ENCODE results near the gene OOSP4A. TPM values are rescaled to one million over a fixed set of nuclear protein-coding genes. Genes with fewer than 3 reads are reported as not detected.

The OOSP4A gene
- total RNA-seq, 2 donors from 2014 or later = not detected

- peaks cover 10% of the 10 kb centered on the region for H3K27me3 Mint-ChIP-seq
- H3K9me3 Mint-ChIP-seq = no peaks in the 10 kb centered on the region
These were observed 39.9 kb downstream of the OOSP4A start for GRCh38 chr11:60003729-60004128.

DNA sequence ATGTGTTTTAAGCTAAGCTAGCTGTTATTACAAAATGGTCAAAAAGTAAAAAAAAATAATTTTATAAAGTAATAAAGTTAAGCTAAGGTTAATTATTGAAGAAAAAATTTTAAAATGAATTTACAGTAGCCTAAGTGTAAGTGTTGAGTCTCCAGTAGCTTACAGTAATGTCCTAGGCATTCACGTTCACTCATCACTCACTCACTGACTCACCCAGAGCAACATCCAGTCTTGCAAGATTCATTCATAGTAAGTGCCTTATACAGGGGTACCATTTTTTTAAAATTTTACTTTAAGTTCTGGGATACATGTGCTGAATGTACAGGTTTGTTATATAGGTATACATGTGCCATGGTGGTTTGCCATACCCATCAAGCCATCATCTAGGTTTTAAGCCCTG lies 41.5 kb downstream of the OOSP4A start:
- no peak overlapping the region for H3K4me3 Mint-ChIP-seq
- H3K27ac Mint-ChIP-seq = no peak overlapping the region
- no peak for ATAC-seq (replicated peaks)
- H3K27me3 Mint-ChIP-seq = peaks cover 13% of the 10 kb centered on the region
- H3K9me3 Mint-ChIP-seq = no peaks in the 10 kb centered on the region
- no peaks in the 10 kb centered on the region for H3K4me1 Mint-ChIP-seq
- H3K36me3 Mint-ChIP-seq (ENCODE audit: low read depth) = no peaks in the 10 kb centered on the region

More at GRCh38 chr11:60003729-60004128, 39.9 kb downstream of the OOSP4A start:
- no peak for ATAC-seq (replicated peaks)
- no peaks in the 10 kb centered on the region for H3K4me1 Mint-ChIP-seq
- H3K27ac Mint-ChIP-seq = no peak overlapping the region
- H3K4me3 Mint-ChIP-seq = no peak overlapping the region
- H3K36me3 Mint-ChIP-seq (ENCODE audit: low read depth) = no peaks in the 10 kb centered on the region

- Mint-ChIP-seq H3K36me3 (ENCODE audit: low read depth) (no peaks in the 10 kb centered on the region), H3K27me3 (peaks cover 14% of the 10 kb centered on the region), H3K4me1 (peaks cover 5% of the 10 kb centered on the region), H3K4me3 (no peak within 1 kb of the TSS), H3K27ac (no peak within 1 kb of the TSS), H3K9me3 (peaks cover 4% of the 10 kb centered on the region)
- ATAC-seq (replicated peaks) = no peak
These were observed 53.0 kb downstream of the OOSP4A start, which contains the start of gene OOSP4B for GRCh38 chr11:60016881-60017280. Gene OOSP4B, plus strand, starts transcription at chr11:60017181.

DNA sequence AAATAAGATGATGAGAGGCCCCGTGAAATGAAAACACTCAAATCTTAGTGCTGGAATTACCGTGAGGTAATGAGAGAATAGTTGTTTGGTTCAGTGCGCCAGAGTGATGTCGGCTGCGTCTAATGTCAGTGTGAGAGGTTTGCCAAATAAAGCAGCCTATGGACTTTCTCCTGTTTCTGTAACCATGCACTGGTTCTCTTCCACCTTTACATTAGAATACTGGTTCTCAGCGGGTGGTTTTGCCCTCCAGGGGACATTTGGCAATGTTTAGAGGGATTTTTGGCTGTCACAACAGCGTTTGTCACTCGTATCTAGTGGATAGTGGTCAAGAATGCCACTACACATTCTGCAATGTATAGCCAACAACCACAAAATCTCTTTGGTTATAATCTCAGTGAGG lies 54.2 kb downstream of the OOSP4A start:
- Mint-ChIP-seq H3K36me3 (ENCODE audit: low read depth) (no peaks in the 10 kb centered on the region), H3K27me3 (peaks cover 14% of the 10 kb centered on the region), H3K27ac (no peak overlapping the region), H3K9me3 (peaks cover 4% of the 10 kb centered on the region), H3K4me1 (peaks cover 5% of the 10 kb centered on the region), H3K4me3 (no peak overlapping the region)
- ATAC-seq (replicated peaks) = no peak

Other genes starting within 250 kb of the OOSP4A start
- 10 to 100 TPM in 1 of 2 donors, 1 to 10 TPM in 1; 9.5 to 12.6 TPM for gene STX3, start 208.7 kb upstream of the OOSP4A start, total RNA-seq
- 10 to 100 TPM; 51.2 to 92.8 TPM for gene MRPL16, start 153.3 kb upstream of the OOSP4A start, total RNA-seq
- gene CBLIF, start 118.5 kb upstream of the OOSP4A start, total RNA-seq = not detected
- not detected for gene TCN1, start 97.5 kb upstream of the OOSP4A start, total RNA-seq
- gene OOSP3, start 85.3 kb upstream of the OOSP4A start, total RNA-seq = not detected
- gene OOSP1, start 25.6 kb upstream of the OOSP4A start, total RNA-seq = not detected
- gene OOSP4B, start 53.1 kb downstream of the OOSP4A start, total RNA-seq = not detected
- gene OOSP2, start 76.4 kb downstream of the OOSP4A start, total RNA-seq = not detected
- not detected for gene MS4A3, start 92.6 kb downstream of the OOSP4A start, total RNA-seq
- not detected for gene MS4A2, start 124.6 kb downstream of the OOSP4A start, total RNA-seq
- gene MS4A6A, start 219.1 kb downstream of the OOSP4A start, total RNA-seq = not detected

Data from activated T-helper 17 cell treated with anti-CD3 and anti-CD28 coated beads, Interleukin-2, amount 50 U/mL, for 72 hours (primary cell).